MCF 10A (cell line): ENCODE data around the gene PTPRE. TPM values are rescaled to one million over a fixed set of nuclear protein-coding genes. Genes with fewer than 3 reads are reported as not detected.

ENCODE experiments used
- BruUV-seq: library from RNA; stranded (reverse); fragments of 400-500 nt; replicated peaks from 2 replicates; lab custom pipeline; 2021; lab: Mats Ljungman, UMichigan
- CTCF ChIA-PET: fragments of 300-600 bp; sonication (Branson Sonifier 250); formaldehyde crosslinking; extraction: SDS; loops from one replicate; lab custom pipeline; 2021; ENCODE audit warnings: antibody characterized with exemption, inconsistent platforms; lab: Yijun Ruan, JAX
- POLR2A ChIA-PET: fragments of 300-600, 350-650 bp; sonication (Branson Sonifier 250); formaldehyde crosslinking; extraction: SDS; loops from one replicate; lab custom pipeline; 2020; ENCODE audit warnings: antibody characterized with exemption, inconsistent platforms; lab: Yijun Ruan, JAX
- DNase-seq: peaks from one replicate; pipeline ENCODE4 v3.0.0-alpha.2; 2018; ENCODE audit not compliant: unreplicated experiment
- H3K27ac Mint-ChIP-seq: one replicate; pipeline ENCODE4 v1.8.0; 2022; ENCODE audit warnings: mild to moderate bottlenecking, low read depth, mixed read lengths; ENCODE audit not compliant: unreplicated experiment
- H3K27me3 Mint-ChIP-seq: one replicate; pipeline ENCODE4 v1.8.0; 2022; ENCODE audit warnings: mixed read lengths; ENCODE audit not compliant: insufficient read depth, unreplicated experiment
- H3K36me3 Mint-ChIP-seq: one replicate; pipeline ENCODE4 v1.8.0; 2022; ENCODE audit warnings: mild to moderate bottlenecking, moderate library complexity, mixed read lengths; ENCODE audit not compliant: insufficient read depth, unreplicated experiment
- H3K4me1 Mint-ChIP-seq: one replicate; pipeline ENCODE4 v1.8.0; 2022; ENCODE audit warnings: mixed read lengths; ENCODE audit not compliant: insufficient read depth, unreplicated experiment
- H3K4me3 Mint-ChIP-seq: one replicate; pipeline ENCODE4 v1.8.0; 2022; ENCODE audit warnings: mild to moderate bottlenecking, moderate library complexity, mixed read lengths; ENCODE audit not compliant: unreplicated experiment
- H3K9me3 Mint-ChIP-seq: one replicate; pipeline ENCODE4 v1.8.0; 2022; ENCODE audit warnings: mixed read lengths; ENCODE audit not compliant: unreplicated experiment
- CTCF ChIP-seq: fragments of 200-600 bp; IDR thresholded peaks from one replicate; pipeline ENCODE4 v1.8.0; 2022; ENCODE audit warnings: antibody characterized with exemption, mild to moderate bottlenecking; ENCODE audit not compliant: unreplicated experiment
- intact Hi-C: fragments of 100-400 bp; cut with micrococcal nuclease; formaldehyde crosslinking; loops from 2 replicates; pipeline ENCODE4 v1.14.1; 2022
- total RNA-seq: library from RNA; stranded (reverse); gene quantifications from 2 replicates; pipeline ENCODE4 v1.2.3, GENCODE V29; 2022

Gene PTPRE
- total RNA-seq, 1 experiment from 2014 or later: 34.6 TPM

DNA sequence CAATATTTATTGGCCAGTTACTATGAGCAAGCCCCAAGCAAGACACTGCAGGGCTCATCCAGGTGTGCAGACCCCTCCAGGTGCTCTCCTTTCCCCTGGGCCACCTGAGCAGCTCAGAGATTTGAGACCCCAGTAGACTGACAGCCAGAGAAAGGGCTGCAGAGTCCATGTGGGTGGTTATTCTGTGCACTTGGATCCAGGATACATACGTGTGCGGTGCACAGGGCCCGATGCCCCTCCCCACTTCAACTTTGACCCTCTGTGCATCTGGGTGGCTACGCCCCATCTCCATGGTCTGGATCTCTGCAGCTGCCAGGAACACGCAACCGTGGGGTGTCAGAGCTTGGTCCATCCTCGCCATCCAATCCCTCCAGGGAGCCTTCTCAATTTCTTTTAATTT is 146.5 kb downstream of the PTPRE start:
- BruUV-seq: no TSS peak
- Mint-ChIP-seq H3K4me3 (no peak overlapping the region), H3K27me3 (no peaks in the 10 kb centered on the region), H3K27ac (no peak overlapping the region), H3K36me3 (peaks cover 69% of the 10 kb centered on the region), H3K9me3 (no peaks in the 10 kb centered on the region), H3K4me1 (peaks cover 19% of the 10 kb centered on the region)
- POLR2A ChIA-PET: interaction anchor here (0.7 to 1.6 kb wide), 2 partner anchors 10 to 18 kb away, joined by 3 to 5 read pairs; no protein-coding TSS in a partner anchor
- no peak for TF ChIP-seq CTCF
- intact Hi-C loops: no loop called here
- no peak for DNase-seq
- CTCF ChIA-PET: interaction anchor here (0.6 to 13.8 kb wide), 4 partner anchors 16 to 147 kb away, joined by 3 to 146 read pairs (median 4); partner anchors contain the start of gene PTPRE

DNA sequence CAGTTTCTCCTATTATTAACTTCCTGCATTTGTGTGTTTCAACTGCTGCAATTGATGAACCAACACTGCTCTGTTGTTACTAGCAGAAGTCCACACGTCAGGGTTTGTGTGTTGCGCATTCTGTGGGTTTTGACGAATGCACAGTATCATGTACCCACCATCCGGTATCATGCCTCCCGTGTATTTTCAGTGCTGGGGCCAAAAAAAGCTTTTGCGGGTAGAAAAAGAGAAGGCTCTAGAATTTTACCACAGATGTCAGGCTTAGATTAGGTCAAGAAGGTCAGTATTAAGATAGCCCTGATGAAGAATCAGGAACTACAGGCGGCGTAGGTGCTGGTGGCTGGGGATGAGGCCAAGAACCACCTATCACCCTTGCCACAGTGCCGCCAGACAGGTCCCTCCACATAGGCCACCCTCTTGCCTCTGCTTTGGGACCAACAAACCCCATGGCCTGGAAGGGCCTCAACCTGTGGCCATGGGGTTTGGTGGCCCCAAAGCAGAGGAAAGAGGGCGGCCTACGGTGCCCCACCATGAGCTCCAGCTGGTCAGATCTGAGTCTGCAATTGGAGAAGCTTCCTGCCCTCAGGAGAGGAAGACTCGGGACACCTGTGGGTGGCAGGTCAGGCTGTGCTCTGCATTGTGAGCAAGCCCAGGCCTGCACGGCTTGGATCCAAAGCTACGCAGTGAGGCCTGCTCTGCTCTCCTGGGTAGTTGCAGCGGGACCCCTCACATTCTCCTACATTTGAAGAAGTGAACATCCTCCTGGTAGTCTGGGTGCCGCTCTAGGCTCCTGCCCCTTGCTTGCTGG is 147.5 kb downstream of the PTPRE start:
- POLR2A ChIA-PET: interaction anchor here (1.3 to 1.6 kb wide), 2 partner anchors 9 to 10 kb away, joined by 4 to 5 read pairs; no protein-coding TSS in a partner anchor
- Mint-ChIP-seq H3K27me3 (no peaks in the 10 kb centered on the region), H3K4me1 (peaks cover 13% of the 10 kb centered on the region), H3K27ac (no peak overlapping the region), H3K36me3 (peaks cover 76% of the 10 kb centered on the region), H3K4me3 (no peak overlapping the region), H3K9me3 (no peaks in the 10 kb centered on the region)
- TF ChIP-seq CTCF: no peak
- intact Hi-C loops: no loop called here
- no peak for DNase-seq
- CTCF ChIA-PET: interaction anchor here (0.6 to 13.8 kb wide), 6 partner anchors 10 to 408 kb away, joined by 3 to 146 read pairs (median 4); no protein-coding TSS in a partner anchor
- no TSS peak for BruUV-seq

DNA sequence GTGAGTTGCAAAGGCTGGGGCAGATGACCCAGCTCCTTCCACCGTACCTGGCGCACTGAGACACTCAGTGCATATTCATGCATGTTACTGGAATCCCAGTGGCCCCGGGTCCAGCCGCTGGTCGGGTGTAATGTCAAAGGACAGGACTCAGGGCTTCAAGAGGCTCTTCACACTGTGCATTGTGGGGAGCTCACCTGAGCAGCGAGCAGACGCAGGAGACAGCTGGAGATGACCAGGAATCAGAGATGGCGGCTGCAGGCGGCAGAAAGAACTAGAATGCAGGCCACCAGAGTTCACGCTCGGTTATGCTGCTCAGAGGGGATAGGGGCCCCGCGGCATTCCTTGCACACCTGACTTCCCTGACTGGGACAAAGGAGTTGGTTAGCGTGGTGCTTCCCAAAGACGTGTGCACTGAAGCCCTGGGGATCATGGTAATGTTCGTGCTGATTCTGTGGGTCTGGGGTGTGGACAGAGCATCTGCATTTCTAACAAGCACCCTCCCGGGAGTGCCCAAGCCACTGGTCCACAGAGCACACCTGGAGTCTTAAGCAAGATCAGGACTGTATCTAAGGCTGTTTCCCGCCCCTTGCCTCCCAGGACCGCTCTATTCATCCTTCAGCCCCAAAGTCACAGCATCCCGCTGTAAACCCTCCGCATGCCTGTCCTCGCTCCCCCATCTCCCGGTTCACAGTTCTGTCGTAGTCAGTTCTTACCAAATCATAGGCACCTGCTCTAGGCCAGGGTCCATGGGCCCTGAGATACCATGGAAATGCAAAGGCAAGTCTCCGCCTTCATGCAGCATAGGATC is 148.4 kb downstream of the PTPRE start:
- intact Hi-C loops: no loop called here
- Mint-ChIP-seq H3K27me3 (no peaks in the 10 kb centered on the region), H3K27ac (no peak overlapping the region), H3K4me1 (peaks cover 8% of the 10 kb centered on the region), H3K9me3 (no peaks in the 10 kb centered on the region), H3K4me3 (no peak overlapping the region), H3K36me3 (peaks cover 67% of the 10 kb centered on the region)
- ChIA-PET CTCF (interaction anchor here (0.7 to 13.8 kb wide), 4 partner anchors 9 to 409 kb away, joined by 3 to 146 read pairs (median 5); no protein-coding TSS in a partner anchor), POLR2A (interaction anchor here (1.3 to 1.6 kb wide), 2 partner anchors 8 to 11 kb away, joined by 4 to 5 read pairs; no protein-coding TSS in a partner anchor)
- no peak for DNase-seq
- no TSS peak for BruUV-seq
- TF ChIP-seq CTCF: no peak
